Epithelial cell of proximal tubule (primary cell): ENCODE measurements around the gene TMEM150C. TPM values are rescaled to one million over a fixed set of nuclear protein-coding genes. Genes with fewer than 3 reads are reported as not detected.
"Not testable (repeated sequence)": the region's sequence is repeated elsewhere in the genome, so short reads cannot be mapped to it uniquely, and the experiment has no call there.

ENCODE experiments used
- DNase-seq: peaks from one replicate; pipeline ENCODE4 v3.0.0-alpha.2; 2011; ENCODE audit warnings: low read depth
- H3K4me3 ChIP-seq: 2 replicates; pipeline ENCODE4 v1.5.1; 2011; ENCODE audit warnings: low read depth, mild to moderate bottlenecking, low read length
- CTCF ChIP-seq: conservative IDR thresholded peaks from 2 replicates; pipeline ENCODE4 v1.5.1; 2012; ENCODE audit warnings: low read depth, mild to moderate bottlenecking, low read length
- total RNA-seq: library from RNA; depleted of rRNA; stranded (reverse); fragments of >200 nt; gene quantifications from 2 replicates; pipeline ENCODE4 v1.2.3, GENCODE V29; 2015

Gene TMEM150C
- total RNA-seq, 1 donor from 2014 or later = 2.9 TPM

- no peak overlapping the region for H3K4me3 ChIP-seq
- TF ChIP-seq CTCF = no peak
- DNase-seq = no peak
Measured at GRCh38 chr4:82569076-82569475, 7.3 kb upstream of the TMEM150C start.

DNA sequence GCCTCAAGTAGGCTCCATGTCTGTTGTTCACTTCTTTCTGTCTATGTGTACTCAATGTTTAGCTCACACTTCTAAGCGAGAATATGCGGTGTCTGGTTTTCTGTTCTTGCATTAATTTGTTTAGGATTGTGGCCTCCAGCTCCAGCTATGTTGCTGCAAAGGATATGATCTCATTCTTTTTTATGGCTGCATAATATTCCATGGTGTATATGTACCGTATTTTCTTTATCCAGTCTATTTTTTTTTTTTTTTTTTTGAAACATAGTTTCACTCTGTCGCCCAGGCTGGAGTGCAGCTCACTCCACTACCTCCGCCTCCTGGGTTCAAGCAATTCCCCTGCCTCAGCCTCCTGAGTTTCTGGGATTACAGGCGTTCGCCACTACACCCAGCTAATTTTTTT is 5.7 kb upstream of the TMEM150C start:
- TF ChIP-seq CTCF = no peak
- no peak for DNase-seq
- no peak overlapping the region for H3K4me3 ChIP-seq

DNA sequence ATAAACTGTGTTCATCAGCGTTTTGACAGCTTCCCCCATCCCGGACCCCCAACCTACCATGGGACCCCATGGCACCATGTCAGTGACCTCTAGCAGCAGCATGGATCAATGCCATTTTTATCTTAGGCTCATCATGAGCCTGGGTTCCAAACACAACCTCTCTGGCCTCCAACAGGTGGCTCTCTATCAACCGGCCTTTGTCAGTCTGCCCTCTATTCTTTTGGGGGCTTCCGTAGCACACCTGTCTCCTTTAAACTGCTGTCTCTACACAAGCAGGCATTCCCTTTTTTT is 721 bp upstream of the TMEM150C start:
- peak overlapping the region; percentile 58 for H3K4me3 ChIP-seq
- TF ChIP-seq CTCF = no peak
- DNase-seq = no peak

GRCh38 chr4:82560853-82561785 is 669 bp downstream of the TMEM150C start:
- H3K4me3 ChIP-seq = peak overlapping the region; percentile 58
- DNase-seq = no peak
- TF ChIP-seq CTCF = no peak

DNA sequence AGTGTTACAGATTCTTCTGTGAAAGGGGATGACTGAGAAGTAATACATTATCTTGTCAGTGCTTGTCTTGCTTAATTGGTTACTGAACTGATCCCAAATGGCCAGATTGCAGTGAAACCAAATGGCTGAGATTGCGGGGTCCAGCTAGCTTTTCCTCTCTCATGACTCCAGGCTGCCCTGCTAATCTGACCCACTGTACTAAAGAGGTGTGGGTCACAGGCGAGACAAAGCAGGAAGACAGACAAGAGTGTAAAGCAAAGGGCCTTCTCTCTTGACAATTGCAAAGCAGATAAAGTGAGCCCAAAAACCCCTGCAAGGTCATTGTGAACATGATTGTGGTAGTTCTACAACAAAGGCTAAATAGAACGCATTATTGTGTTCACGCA is 2.1 kb downstream of the TMEM150C start:
- no peak for DNase-seq
- H3K4me3 ChIP-seq = no peak overlapping the region
- no peak for TF ChIP-seq CTCF

DNA sequence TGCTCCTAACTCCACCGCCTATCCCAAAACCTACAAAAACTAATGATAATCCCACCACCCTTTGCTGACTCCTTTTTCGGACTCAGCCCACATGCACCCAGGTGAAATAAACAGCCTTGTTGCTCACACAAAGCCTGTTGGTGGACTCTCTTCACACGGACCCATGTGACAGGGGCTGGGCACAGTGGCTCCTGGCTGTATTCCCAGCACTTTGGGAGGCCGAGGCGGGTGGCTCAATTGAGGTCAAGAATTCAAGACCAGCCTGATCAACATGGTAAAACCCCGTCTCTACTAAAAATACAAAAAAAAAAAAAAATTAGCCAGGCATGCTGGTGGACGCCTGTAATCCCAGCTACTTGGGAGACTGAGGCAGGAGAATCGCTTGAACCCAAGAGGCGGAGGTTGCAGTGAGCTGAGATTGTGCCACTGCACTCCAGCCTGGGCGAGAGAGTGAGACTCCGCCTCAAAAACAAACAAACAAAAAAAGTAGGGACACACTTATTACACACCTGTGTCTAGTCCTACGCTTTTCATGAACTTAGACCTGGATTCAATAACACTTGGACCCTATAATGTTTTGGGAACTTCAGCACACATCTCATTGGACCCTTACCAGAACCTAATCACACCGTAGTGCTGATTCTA is 2.6 kb downstream of the TMEM150C start:
- not testable (repeated sequence) for DNase-seq, H3K4me3 ChIP-seq

GRCh38 chr4:82555276-82555675 is 6.5 kb downstream of the TMEM150C start:
- DNase-seq = no peak
- peak; percentile 7 for TF ChIP-seq CTCF
- no peak overlapping the region for H3K4me3 ChIP-seq
